Endothelial cell of umbilical vein (primary cell): ENCODE results near the gene M6PR. TPM values are rescaled to one million over a fixed set of nuclear protein-coding genes. Genes with fewer than 3 reads are reported as not detected.
"Not testable (repeated sequence)": the region's sequence is repeated elsewhere in the genome, so short reads cannot be mapped to it uniquely, and the experiment has no call there.

Experiments used
- BruUV-seq: library from RNA; stranded (reverse); fragments of 400-500 nt; replicated peaks from 2 replicates; lab custom pipeline; 2021; lab: Mats Ljungman, UMichigan
- CTCF ChIA-PET: fragments of 300-600, 350-600 bp; sonication (Branson Sonifier 250); formaldehyde crosslinking; loops from one replicate; lab custom pipeline; 2021; ENCODE audit warnings: antibody characterized with exemption, inconsistent platforms; lab: Charles Lee
- POLR2A ChIA-PET: fragments of 300-600, 350-600 bp; sonication (Branson Sonifier 250); formaldehyde crosslinking; loops from one replicate; lab custom pipeline; 2021; ENCODE audit warnings: antibody characterized with exemption, inconsistent platforms; lab: Charles Lee
- DNase-seq: peaks from one replicate; pipeline ENCODE4 v3.0.0-alpha.2; 2011; ENCODE audit warnings: low read depth, low spot score
- FAIRE-seq: peaks from 2 replicates; lab custom pipeline; 2011; peaks lifted over from hg19 to GRCh38; lab: Jason Lieb, UNC
- H2AFZ ChIP-seq: 2 replicates; pipeline ENCODE4 v1.6.0; 2012; ENCODE audit warnings: low read depth, low read length, control low read depth, inconsistent platforms
- H3K27ac ChIP-seq: 2 replicates; pipeline ENCODE4 v1.5.1; 2011; ENCODE audit warnings: low read depth, mild to moderate bottlenecking, control low read depth, low read length, moderate library complexity; ENCODE audit not compliant: insufficient read depth
- H3K27me3 ChIP-seq, 2 experiments: 2 replicates each; pipeline versions ENCODE4 v1.6.0 to v1.6.1; 2011; ENCODE audit warnings: low read length in 2 of 2, mixed read lengths in 1 of 2; ENCODE audit not compliant: control insufficient read depth in 2 of 2, insufficient read depth in 2 of 2
- H3K36me3 ChIP-seq, 2 experiments: 2 replicates in 1 of 2; 3 replicates in 1 of 2; pipeline ENCODE4 v1.5.1; 2011; ENCODE audit warnings: low read length in 2 of 2, mild to moderate bottlenecking in 1 of 2, moderate library complexity in 1 of 2; ENCODE audit not compliant: control insufficient read depth in 2 of 2, insufficient read depth in 2 of 2; ENCODE audit errors: extremely low read depth in 1 of 2
- H3K4me1 ChIP-seq: 3 replicates; pipeline ENCODE4 v1.5.1; 2011; ENCODE audit warnings: mild to moderate bottlenecking, low read length; ENCODE audit not compliant: control insufficient read depth, insufficient read depth; ENCODE audit errors: extremely low read depth
- H3K4me2 ChIP-seq: 2 replicates; pipeline ENCODE4 v1.6.1; 2011; ENCODE audit warnings: low read length, control low read depth, mixed read lengths; ENCODE audit not compliant: insufficient read depth
- H3K4me3 ChIP-seq, 3 experiments: fragments of 200-600 bp in 1 of 3; sonication (generic), shearing (Covaris generic) in 1 of 3; replicated peaks in 1 of 3; 2 replicates each; pipeline ENCODE4 v1.5.1; 2011 to 2016; ENCODE audit warnings: control low read depth in 3 of 3, low read length in 3 of 3, mild to moderate bottlenecking in 2 of 3, inconsistent platforms in 1 of 3, low read depth in 1 of 3, moderate library complexity in 1 of 3; ENCODE audit not compliant: insufficient read depth in 1 of 3
- H3K79me2 ChIP-seq: 2 replicates; pipeline ENCODE4 v1.6.0; 2012; ENCODE audit warnings: low read length, inconsistent platforms; ENCODE audit not compliant: control insufficient read depth, insufficient read depth
- H3K9ac ChIP-seq: replicated peaks from 2 replicates; pipeline ENCODE3; 2011; ENCODE audit warnings: low read length, control low read depth; ENCODE audit not compliant: insufficient read depth; ENCODE audit errors: extremely low read depth
- H3K9me1 ChIP-seq: replicated peaks from 3 replicates; pipeline ENCODE4 v1.6.0; 2011; ENCODE audit warnings: mild to moderate bottlenecking, low read length; ENCODE audit not compliant: control insufficient read depth, insufficient read depth; ENCODE audit errors: extremely low read depth
- H3K9me3 ChIP-seq: replicated peaks from 2 replicates; pipeline ENCODE4 v1.5.1; 2012; ENCODE audit warnings: low read length, inconsistent platforms; ENCODE audit not compliant: control insufficient read depth, insufficient read depth
- H4K20me1 ChIP-seq: replicated peaks from 2 replicates; pipeline ENCODE3; 2011; ENCODE audit warnings: mild to moderate bottlenecking, low read length; ENCODE audit not compliant: control insufficient read depth, insufficient read depth; ENCODE audit errors: extremely low read depth
- CTCF ChIP-seq, 2 donors: IDR thresholded peaks; 1 replicate in 1 of 2; 2 replicates in 1 of 2; pipeline ENCODE4 v1.5.1; 2011; ENCODE audit warnings: low read length in 2 of 2, mild to moderate bottlenecking in 2 of 2, moderate library complexity in 2 of 2, control low read depth in 1 of 2, inconsistent platforms in 1 of 2, low read depth in 1 of 2; ENCODE audit not compliant: insufficient read depth in 1 of 2; ENCODE audit errors: extremely low read depth in 1 of 2
- EZH2 ChIP-seq: IDR thresholded peaks from 2 replicates; pipeline ENCODE4 v1.6.1; 2012; ENCODE audit warnings: borderline replicate concordance, low read depth, mild to moderate bottlenecking, moderate library complexity, low read length, inconsistent platforms; ENCODE audit not compliant: severe bottlenecking
- FOS ChIP-seq: IDR thresholded peaks from 2 replicates; pipeline ENCODE4 v1.6.1; 2011; ENCODE audit warnings: mild to moderate bottlenecking, low read length, moderate library complexity, borderline replicate concordance; ENCODE audit not compliant: insufficient read depth
- GATA2 ChIP-seq: IDR thresholded peaks from 2 replicates; pipeline ENCODE4 v1.7.0; 2011; ENCODE audit warnings: low read depth, mild to moderate bottlenecking, moderate library complexity, mixed read lengths, low read length; ENCODE audit not compliant: insufficient read length, insufficient read depth
- JUN ChIP-seq: IDR thresholded peaks from 2 replicates; pipeline ENCODE4 v1.6.1; 2011; ENCODE audit warnings: borderline replicate concordance, low read depth; ENCODE audit not compliant: insufficient read length, insufficient read depth
- MYC ChIP-seq: IDR thresholded peaks from one replicate; pipeline ENCODE4 v1.6.1; 2011; ENCODE audit warnings: mild to moderate bottlenecking, low read depth, low read length
- POLR2A ChIP-seq: IDR thresholded peaks from 2 replicates; pipeline ENCODE4 v1.6.1; 2012; ENCODE audit warnings: low read depth, mild to moderate bottlenecking, control low read depth, low read length
- POLR2AphosphoS5 ChIP-seq: IDR thresholded peaks from 2 replicates; pipeline ENCODE4 v1.6.1; 2012; ENCODE audit warnings: low read depth, mild to moderate bottlenecking, control low read depth, low read length, moderate library complexity; ENCODE audit not compliant: insufficient read depth
- dilution Hi-C: fragments of 300-500 bp; cut with MboI; formaldehyde crosslinking; loops from one replicate; pipeline ENCODE4 v1.15.0; 2019; ENCODE audit warnings: low sequenced_read_pairs; ENCODE audit not compliant: extremely low pct_ligation_motif_present
- intact Hi-C: fragments of 100-400 bp; cut with micrococcal nuclease; formaldehyde crosslinking; loops from one replicate; pipeline ENCODE4 v1.10.0; 2022
- polyA plus RNA-seq, 4 experiments: library from polyadenylated mRNA; depleted of rRNA in 3 of 4; stranded (reverse) in 3 of 4; unstranded in 1 of 4; fragments of >200 nt; gene quantifications; 2 replicates each; pipeline versions ENCODE4 v1.2.1 to v1.2.3, GENCODE V29; 2011 to 2012; ENCODE audit warnings: missing spikeins in 1 of 4
- total RNA-seq: library from RNA; stranded (reverse); gene quantifications from 2 replicates; pipeline ENCODE4 v1.2.3, GENCODE V29; 2021
- TF ChIP-seq, protein P1 (sequence below): IDR thresholded peaks from 2 replicates; pipeline ENCODE4 v1.6.1; 2011; ENCODE audit not compliant: insufficient read depth, insufficient read length

M6PR gene
- total and polyA plus RNA-seq, 2 donors (not counting 3 experiments of a cell fraction or from before 2014, with no cell fraction given) = 124 to 142 TPM

DNA sequence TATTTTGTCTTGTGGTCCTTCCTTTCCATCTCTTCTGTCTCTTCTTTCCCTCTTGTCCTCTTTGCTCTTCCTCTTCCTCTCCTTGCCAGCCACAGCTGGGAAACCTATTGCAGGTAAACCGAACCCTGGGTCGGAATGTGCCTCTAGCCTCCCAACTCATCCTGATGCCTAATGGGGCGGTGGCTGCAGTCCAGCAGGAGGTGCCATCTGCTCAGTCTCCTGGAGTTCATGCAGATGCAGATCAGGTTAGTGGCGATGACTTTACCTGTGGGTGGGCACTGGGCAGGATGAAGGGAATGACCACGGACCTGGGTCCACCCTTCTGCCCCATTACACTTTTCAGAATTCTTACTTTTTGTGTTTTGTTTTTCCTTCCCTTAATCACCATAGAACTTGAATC, 26.9 kb downstream of the M6PR start:
- intact Hi-C loops (no loop called here), dilution Hi-C loops (no loop called here)
- H3K9me3 ChIP-seq = no peaks in the 10 kb centered on the region
- FAIRE-seq = no peak
- no peaks in the 10 kb centered on the region for H3K27me3 ChIP-seq
- H3K9me1 ChIP-seq = no peaks in the 10 kb centered on the region
- no peaks in the 10 kb centered on the region for H3K79me2 ChIP-seq
- TF ChIP-seq POLR2A (no peak), EZH2 (no peak), JUN (no peak), POLR2AphosphoS5 (no peak), CTCF (IDR thresholded peaks at IDR 0.05; ENCODE audit: extremely low read depth in 1 of 2, insufficient read depth in 1 of 2, low read depth in 1 of 2, low read length in 2 of 2) (no peak), MYC (no peak), GATA2 (no peak), FOS (no peak)
- TF ChIP-seq, protein P1, sequence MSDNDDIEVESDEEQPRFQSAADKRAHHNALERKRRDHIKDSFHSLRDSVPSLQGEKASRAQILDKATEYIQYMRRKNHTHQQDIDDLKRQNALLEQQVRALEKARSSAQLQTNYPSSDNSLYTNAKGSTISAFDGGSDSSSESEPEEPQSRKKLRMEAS = no peak
- no peaks in the 10 kb centered on the region for H3K4me1 ChIP-seq
- H2AFZ ChIP-seq = no peak overlapping the region
- no peak for DNase-seq
- BruUV-seq = no TSS peak
- H3K36me3 ChIP-seq = peaks cover 4 to 8% of the 10 kb centered on the region in 2 experiments
- ChIA-PET POLR2A (no interaction called here), CTCF (no interaction called here)
- no peak overlapping the region for H3K4me3 ChIP-seq
- H3K27ac ChIP-seq = no peak overlapping the region
- no peak overlapping the region for H3K4me2 ChIP-seq
- no peaks in the 10 kb centered on the region for H4K20me1 ChIP-seq
- no peak overlapping the region for H3K9ac ChIP-seq

DNA sequence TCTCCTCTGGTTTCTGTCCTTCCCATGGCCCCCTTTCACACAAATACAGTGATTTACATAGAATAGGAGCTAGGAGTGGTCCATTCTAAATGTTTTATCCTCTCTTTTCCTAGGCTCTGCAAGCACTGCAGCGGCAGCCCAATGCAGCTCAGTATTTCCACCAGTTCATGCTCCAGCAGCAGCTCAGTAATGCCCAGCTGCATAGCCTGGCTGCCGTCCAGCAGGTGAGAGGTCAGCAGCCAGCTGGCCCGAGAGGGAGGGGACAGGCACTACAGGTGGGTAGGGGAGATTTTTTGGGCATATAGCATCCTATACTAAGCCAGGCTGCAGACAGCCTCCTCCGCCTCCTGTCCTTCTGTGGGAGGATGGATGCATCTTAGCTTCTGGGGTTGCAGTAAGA, 29.8 kb downstream of the M6PR start:
- dilution Hi-C loops, H3K27me3 ChIP-seq, H4K20me1 ChIP-seq, POLR2A ChIA-PET, DNase-seq, H3K4me3 ChIP-seq, FAIRE-seq, H3K4me2 ChIP-seq, H3K9ac ChIP-seq, CTCF ChIA-PET, H3K9me1 ChIP-seq, intact Hi-C loops, H3K27ac ChIP-seq, H3K4me1 ChIP-seq, BruUV-seq, H2AFZ ChIP-seq, H3K79me2 ChIP-seq, H3K9me3 ChIP-seq, H3K36me3 ChIP-seq: not testable (repeated sequence)
